Choroid plexus epithelial cell (primary cell): ENCODE measurements around the gene RPL27.
"Not testable (repeated sequence)": the region's sequence is repeated elsewhere in the genome, so short reads cannot be mapped to it uniquely, and the experiment has no call there.

Experiments used
- DNase-seq: peaks from one replicate; pipeline ENCODE4 v3.0.0-alpha.2; 2010; ENCODE audit warnings: low read depth
- H3K4me3 ChIP-seq: 2 replicates; pipeline ENCODE4 v1.5.1; 2011; ENCODE audit warnings: low read depth, mild to moderate bottlenecking, control low read depth, low read length, moderate library complexity
- CTCF ChIP-seq: conservative IDR thresholded peaks from 2 replicates; pipeline ENCODE4 v1.5.1; 2011; ENCODE audit warnings: low read depth, mild to moderate bottlenecking, control low read depth, inconsistent platforms, low read length, moderate library complexity

The RPL27 gene

GRCh38 chr17:42985225-42985624, 13.0 kb upstream of the RPL27 start:
- no peak for TF ChIP-seq CTCF
- DNase-seq = no peak
- H3K4me3 ChIP-seq = no peak overlapping the region

- DNase-seq = no peak
- H3K4me3 ChIP-seq = no peak overlapping the region
- TF ChIP-seq CTCF = no peak
Measured at GRCh38 chr17:42989141-42989540, 9.1 kb upstream of the RPL27 start.

- TF ChIP-seq CTCF = no peak
- H3K4me3 ChIP-seq = no peak overlapping the region
- no peak for DNase-seq
Measured at GRCh38 chr17:42989726-42990652, 8.2 kb upstream of the RPL27 start.

GRCh38 chr17:42991471-42991870, 6.7 kb upstream of the RPL27 start:
- DNase-seq = no peak
- H3K4me3 ChIP-seq = no peak overlapping the region
- no peak for TF ChIP-seq CTCF

- TF ChIP-seq CTCF = no peak
- no peak for DNase-seq
- H3K4me3 ChIP-seq = no peak overlapping the region
Measured at GRCh38 chr17:42992872-42993271, 5.3 kb upstream of the RPL27 start.

GRCh38 chr17:42993913-42994312, 4.3 kb upstream of the RPL27 start:
- H3K4me3 ChIP-seq, DNase-seq: not testable (repeated sequence)

- TF ChIP-seq CTCF = no peak
- H3K4me3 ChIP-seq = peak overlapping the region; percentile 42
- DNase-seq = no peak
Measured at GRCh38 chr17:42997390-42997983, 732 bp upstream of the RPL27 start.
